C1 segment of cervical spinal cord (tissue), 14 donors: Measurements from ENCODE around the gene AFF2.

Experiments
- DNase-seq, 14 donors: peaks; one replicate each; lab custom pipeline; 2025; lab: John Stamatoyannopoulos, UW

AFF2 gene

DNA sequence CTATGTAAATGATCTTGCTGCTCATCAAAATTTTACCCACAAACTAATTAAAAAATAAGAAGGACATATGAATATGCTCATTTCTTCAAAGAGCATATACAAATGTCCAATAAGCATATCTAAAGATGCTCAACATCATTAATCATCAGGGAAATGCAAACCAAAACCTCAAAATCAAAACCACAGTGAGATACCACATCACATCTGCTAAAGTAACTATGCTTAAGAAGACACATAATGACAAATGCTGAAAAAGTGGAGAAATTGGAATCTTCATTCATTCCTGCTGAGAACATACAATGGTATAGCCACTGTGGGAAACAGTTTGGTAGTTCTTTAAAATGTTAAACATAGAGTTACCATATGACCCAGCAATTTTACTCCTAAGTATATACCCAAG lies 81.9 kb downstream of the AFF2 start:
- DNase-seq, result no peak

DNA sequence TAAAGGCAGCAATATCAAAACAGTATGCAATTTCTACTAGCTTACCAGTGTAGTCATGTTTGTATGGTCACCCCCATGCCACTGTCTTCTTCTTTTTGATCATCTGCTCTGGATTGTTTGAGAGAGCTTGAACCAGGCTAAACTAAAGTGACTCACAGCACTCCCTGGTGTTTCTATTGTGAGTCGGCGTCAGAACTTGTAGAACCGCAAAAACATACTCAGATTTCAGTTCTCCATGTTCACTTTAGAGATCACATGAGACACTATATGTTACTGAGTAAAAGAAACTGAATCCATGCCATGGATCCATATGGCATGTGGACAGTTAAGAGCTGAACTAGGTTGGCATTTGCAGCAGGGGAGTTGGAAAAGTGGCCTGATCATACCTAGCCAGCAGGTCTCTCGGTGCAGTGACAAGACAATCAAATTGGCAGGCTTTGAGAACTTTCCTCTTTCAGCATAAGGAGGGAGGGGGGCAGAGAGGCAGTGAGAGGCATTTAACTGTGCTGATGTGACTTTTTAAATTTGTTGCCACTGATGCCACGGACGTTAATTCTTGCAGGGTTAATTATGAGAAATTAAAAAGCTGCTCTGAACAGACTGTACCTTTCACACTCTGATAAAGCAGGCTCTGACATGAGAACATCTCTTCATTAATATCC lies 88.4 kb downstream of the AFF2 start:
- DNase-seq, result peak in 1 of 14 donors; percentile 51

DNA sequence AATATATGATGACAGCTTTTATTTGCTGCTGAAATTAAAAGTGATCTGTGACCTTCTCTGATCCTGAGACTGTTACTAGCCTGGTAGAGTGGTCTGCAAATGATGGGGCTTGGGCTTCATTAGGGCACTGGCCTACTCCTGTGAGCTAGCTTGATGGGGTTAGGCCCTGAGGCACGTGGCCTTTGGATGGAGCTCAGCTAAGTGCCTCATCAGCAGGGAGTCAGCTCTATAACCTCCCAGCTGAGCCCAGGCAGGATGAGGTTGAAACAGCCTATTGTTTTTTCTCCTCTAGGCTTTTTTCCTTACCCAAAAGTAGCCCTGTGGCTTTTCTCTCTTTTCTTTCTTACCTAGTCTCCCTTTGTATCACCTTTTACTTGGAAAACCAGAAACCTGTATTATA lies 92.2 kb downstream of the AFF2 start:
- DNase-seq, result no peak

- no peak for DNase-seq
These were observed 92.7 kb downstream of the AFF2 start for GRCh38 chrX:148593146-148593545.

GRCh38 chrX:148593987-148594386 lies 93.6 kb downstream of the AFF2 start:
- no peak for DNase-seq

DNA sequence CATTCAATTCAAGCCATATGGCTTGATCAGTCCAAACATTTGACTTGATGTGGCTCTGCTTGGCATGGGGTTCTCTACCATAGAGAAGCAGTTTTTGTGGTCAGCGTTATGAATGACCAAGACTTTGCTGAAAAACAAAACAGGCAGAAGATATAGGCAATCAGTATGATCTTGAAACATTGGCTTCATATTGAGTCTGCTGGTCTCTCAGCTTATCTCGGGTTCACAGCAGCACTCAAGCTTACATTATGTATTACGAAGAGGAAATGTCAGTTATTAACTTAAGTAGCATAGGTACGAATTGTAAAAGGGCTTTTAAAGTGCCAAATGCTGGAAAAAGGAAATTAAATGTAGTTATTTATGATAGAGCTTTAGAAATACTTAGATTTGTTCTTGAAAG lies 99.0 kb downstream of the AFF2 start:
- DNase-seq, result no peak

DNA sequence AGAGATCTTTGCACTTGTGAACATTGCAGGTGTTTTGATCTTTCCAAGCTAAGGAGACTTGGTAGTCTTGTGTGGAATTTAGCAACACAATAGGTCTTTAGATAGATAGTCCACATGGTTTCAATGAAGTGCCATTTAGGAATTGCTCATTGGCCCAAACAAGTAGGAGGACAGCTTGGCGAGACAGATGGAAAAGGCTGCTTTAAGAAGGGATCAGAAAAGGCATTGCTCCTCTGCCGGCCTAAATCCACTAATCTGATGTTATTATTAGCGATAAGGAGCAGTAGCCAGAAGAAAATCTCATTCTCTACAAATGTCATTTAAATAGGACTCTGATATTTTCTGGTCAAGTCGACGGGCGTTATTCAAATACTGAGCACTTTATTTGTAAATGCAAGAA lies 99.7 kb downstream of the AFF2 start:
- peak in 1 of 14 donors; percentile 54 for DNase-seq

DNA sequence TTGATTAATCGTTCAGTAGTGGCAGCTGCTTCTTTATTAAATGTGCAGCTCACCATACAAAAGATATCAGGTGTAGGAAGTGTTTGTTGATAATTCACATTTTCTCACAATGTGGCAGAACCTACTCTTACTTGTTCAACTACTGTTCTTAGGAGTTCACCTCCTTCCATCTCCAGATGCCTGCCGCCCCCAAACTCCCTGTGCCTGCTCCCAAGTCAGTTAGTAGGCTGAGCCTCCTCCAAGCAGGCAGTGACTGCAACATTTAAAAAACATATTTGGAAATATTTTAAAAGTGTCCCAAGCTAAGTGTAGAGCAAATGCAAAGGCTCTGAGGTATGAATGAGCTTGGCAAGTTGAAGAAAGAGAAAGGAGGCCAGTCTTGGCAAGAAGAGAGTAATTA lies 100.2 kb downstream of the AFF2 start:
- no peak for DNase-seq

- DNase-seq, result no peak
These were observed 100.6 kb downstream of the AFF2 start for GRCh38 chrX:148601034-148601433.

GRCh38 chrX:148609515-148610327 lies 109.3 kb downstream of the AFF2 start:
- DNase-seq, result no peak

- DNase-seq, result no peak
These were observed 109.9 kb downstream of the AFF2 start for GRCh38 chrX:148610328-148610698.

DNA sequence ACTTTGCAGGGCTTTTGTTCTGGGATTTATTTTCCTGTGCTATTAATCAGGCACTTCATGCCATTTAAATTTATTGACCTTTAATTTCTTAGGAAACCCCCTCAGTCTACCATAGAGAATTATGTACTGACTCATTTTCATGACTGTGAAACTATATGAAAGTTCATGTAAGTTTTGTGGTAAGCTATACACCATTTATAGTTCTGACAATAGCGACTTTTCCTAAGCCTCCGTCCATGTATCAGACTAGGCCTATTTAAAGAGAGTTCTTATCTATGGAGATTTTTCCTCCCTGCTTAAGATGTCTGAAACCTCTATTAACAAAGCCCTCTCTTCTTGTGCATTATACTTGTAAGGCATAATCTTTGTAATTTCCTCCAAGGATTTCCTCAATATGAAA lies 111.6 kb downstream of the AFF2 start:
- DNase-seq, result no peak

DNA sequence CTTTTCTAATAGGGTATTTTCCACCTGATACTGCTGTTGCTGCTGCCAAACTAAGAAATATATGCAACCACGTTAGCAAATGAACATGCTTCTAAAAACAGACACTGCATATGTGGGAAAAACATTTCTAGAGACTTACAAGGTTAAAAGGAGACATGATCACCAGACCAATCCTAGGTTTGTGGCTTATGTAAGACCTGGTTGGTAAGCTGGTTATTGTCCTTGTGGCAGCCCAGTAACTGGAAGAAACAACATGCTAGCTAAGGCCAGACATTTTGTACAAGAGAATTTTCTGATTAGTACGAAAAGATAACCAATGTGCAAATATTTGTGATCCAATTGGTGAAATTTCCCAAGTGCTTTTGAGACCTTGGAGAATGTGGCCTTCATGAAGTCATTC lies 112.0 kb downstream of the AFF2 start:
- no peak for DNase-seq

DNA sequence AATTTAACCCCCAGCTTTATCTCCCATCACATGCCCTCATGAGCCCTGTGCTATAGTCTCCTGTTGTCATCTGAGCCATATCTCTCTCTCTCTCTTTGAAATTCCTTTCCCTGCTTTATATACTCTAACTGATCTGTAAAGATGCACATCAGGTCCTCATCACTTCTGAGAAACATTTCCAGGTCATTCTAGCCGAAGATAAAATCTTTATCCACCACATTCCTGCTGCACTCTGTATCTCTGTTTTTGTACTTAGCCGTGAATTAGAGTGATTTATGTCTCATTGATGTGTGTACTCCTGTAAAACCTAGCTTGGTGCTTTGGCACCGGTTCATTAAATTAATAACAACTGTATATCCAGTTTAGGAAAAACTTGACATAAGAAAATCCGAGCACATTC lies 113.2 kb downstream of the AFF2 start:
- DNase-seq, result no peak

GRCh38 chrX:148615491-148615890 lies 115.1 kb downstream of the AFF2 start:
- DNase-seq, result no peak

DNA sequence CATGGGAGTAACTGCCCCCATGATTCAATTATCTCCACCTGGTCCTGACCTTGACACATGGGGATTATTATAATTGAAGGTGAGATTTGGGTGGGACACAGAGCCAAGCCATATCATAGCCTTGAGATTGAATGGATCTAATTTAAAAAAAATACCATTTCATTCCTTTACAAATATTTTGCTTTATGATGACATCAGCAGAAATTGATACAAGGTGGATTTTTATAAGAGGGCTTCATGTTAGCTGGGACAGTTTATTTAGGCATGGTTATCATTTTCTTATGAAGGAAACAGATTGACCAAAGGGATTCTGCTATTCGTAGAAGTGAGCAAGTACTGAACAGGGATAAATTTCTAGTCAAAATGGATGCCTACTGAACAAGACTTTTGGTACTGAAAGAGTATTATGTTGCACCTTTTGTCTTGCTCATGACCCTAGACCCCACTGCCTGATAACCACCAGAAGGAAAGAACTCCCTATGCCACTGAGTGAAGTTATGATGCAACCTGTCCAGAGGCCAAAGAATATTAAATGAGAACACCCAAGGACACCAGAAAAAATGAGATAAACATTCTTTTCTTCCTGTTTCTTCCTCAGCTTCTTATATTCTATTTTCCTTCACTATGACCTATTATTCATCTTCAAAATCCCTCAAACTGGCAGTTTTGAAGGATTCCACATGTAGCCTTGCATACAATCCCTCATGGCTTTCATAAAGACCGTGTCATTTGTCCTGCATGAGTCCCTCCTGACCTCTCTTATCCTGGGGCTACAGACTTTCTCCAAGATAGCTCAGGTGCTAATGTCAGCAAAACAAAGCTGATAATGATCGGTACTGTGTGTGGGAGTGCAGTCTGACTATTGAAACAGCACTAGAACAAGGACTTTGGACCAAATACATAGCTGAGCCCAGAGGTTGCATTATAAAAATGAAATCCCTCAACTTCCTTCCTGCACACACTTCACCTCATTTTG lies 118.3 kb downstream of the AFF2 start:
- DNase-seq, result no peak

DNA sequence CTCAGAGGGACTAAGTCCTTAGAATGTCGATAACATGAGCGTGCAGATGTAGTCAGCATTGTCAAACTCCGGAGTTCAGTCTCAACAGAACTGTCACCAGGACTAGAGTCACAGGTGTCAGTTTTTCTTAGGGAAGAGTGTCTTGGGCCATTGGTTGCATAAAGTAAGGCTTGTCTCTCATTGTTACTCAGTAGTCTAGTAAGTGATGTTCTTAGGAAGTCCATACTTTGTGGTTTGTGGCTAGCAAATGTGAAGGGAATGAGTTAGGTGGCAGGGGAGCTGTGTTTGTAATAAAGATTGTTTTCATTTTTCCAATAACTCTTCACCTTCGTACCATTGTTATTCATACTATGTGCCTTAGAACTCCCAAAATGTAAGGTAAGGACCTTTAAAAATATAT lies 119.6 kb downstream of the AFF2 start:
- no peak for DNase-seq

DNA sequence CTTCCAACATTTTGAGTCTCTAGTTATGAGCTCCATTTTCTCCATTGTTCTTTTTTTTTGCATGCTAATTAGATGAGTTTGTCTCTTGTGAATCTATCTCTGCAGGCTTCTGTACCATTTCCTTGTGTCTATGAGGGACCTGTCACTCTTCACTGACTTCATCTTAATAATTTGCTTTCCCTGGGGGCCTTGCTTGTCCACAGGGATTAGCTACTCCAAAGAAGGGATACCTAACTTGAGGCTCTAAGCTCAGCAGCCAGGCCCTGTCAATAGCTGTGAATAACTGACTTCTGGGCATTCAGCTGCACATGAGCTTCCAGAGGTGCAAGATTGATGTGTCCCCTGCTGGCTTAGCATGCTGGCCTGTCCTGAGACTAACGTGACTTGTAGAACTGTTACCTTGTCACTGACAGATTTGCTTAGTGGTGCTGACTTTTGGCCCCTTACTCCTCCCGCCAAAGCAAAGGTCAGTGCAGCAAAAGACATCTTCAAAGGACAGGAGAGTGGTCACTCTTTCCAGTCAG lies 124.6 kb downstream of the AFF2 start:
- DNase-seq, result no peak

DNA sequence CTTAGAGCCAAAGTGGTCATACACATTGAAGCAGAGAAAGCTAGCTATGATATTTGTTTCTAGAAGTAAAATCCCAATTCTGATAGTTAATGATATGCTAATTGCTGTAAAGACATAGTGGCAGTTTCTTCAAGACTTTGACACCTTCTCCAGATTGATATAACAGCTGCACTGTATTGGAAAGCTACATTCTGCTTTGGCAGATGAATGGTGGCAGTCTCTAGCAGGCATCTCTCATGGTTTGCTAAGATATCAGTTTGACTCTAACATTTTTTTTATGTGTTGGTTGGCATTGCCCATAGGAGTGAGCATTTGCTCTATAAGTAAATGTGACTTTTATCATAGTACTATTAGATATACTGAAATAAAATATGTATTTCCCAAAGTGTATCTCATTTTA lies 128.2 kb downstream of the AFF2 start:
- DNase-seq, result no peak

DNA sequence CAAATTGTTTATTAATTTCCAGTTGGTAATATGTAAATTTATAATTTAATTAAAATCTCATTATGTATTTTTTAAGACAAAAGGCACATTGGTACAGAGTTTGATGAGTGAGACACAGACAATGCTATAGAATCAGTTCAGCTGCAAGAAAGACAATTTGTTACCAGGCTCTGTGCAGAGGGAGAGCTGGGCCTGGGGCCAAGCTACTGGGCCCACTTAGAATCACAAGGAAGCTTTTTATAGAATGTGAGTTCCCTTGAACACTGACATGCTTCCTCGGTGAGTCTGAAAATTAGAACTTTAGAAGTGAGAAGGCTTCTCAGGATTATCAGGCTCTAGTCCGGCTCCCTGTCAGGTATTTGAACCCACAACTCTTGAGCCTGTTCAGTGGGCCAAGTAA lies 129.0 kb downstream of the AFF2 start:
- peak in 2 of 14 donors; percentile 0 to 5 for DNase-seq

DNA sequence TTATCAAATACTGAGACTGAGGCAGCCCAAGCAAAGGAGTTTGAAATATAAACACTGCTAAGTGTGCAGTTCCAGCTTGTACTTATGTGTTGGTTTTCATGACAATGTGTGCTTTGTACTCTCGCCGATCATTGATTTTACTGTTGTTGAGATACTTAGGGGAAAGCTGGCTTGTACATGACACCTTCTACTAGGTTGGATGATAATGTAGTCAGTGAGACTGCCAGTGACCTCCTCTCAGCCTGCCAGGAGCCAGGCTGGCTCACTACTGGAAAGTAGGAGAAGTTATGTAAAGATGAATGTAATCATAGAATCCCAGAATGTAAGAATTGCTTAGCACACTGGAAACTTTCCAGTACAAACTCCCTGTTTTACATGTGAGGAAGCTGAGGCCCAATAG lies 132.0 kb downstream of the AFF2 start:
- no peak for DNase-seq
